GM11168 (cell line): Measurements from ENCODE around the gene SMARCD3.

Experiments used
- in situ Hi-C: fragments of 300-500 bp; cut with MboI; formaldehyde crosslinking; loops from one replicate; pipeline ENCODE4 v1.12.0; 2022; ENCODE audit warnings: low sequenced_read_pairs; ENCODE audit not compliant: unreplicated experiment

Gene SMARCD3

GRCh38 chr7:151193203-151193978, 55.1 kb downstream of the SMARCD3 start:
- in situ Hi-C loops, result no loop called here

GRCh38 chr7:151192002-151192539, 56.4 kb downstream of the SMARCD3 start:
- in situ Hi-C loops, result no loop called here

GRCh38 chr7:151191544-151191943, 57.0 kb downstream of the SMARCD3 start:
- in situ Hi-C loops, result no loop called here

- in situ Hi-C loops, result no loop called here
Measured at GRCh38 chr7:151189038-151189437, 59.5 kb downstream of the SMARCD3 start.
